HG03025 (cell line): ENCODE measurements around the gene POLE3.
"Not testable (repeated sequence)": the region's sequence is repeated elsewhere in the genome, so short reads cannot be mapped to it uniquely, and the experiment has no call there.

Source experiments
- ATAC-seq: cut with Tn5 transposase; IDR thresholded peaks from one replicate; pipeline ENCODE4 v1.9.1; 2021; ENCODE audit warnings: mild to moderate bottlenecking, moderate library complexity; ENCODE audit not compliant: unreplicated experiment, low FRiP score

Gene POLE3

DNA sequence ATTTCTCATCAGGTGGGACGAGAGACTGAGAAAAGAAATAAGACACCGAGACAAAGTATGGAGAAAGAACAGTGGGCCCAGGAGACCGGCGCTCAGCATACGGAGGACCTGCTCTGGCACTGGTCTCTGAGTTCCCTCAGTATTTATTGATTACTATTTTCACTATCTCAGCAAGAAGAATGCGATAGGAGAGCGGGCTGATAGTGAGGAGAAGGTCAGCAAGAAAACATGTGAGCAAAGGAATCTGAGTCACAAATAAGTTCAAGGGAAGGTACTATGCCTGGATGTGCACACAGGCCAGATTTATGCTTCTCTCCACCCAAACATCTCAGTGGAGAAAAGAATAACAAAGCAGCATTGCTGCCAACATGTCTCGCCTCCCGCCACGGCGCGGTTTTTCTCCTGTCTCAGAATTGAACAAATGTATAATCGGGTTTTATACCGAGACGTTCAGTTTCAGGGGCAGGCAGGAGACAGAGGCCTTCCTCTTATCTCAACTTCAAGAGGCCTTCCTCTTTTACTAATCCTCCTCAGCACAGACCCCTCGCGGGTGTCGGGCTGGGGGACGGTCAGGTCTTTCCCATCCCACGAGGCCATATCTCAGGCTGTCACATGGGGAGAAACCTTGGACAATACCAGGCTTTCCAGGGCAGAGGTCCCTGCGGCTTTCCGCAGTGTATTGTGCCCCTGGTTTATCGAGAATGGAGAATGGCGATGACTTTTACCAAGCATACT, 31.2 kb downstream of the POLE3 start:
- not testable (repeated sequence) for ATAC-seq

DNA sequence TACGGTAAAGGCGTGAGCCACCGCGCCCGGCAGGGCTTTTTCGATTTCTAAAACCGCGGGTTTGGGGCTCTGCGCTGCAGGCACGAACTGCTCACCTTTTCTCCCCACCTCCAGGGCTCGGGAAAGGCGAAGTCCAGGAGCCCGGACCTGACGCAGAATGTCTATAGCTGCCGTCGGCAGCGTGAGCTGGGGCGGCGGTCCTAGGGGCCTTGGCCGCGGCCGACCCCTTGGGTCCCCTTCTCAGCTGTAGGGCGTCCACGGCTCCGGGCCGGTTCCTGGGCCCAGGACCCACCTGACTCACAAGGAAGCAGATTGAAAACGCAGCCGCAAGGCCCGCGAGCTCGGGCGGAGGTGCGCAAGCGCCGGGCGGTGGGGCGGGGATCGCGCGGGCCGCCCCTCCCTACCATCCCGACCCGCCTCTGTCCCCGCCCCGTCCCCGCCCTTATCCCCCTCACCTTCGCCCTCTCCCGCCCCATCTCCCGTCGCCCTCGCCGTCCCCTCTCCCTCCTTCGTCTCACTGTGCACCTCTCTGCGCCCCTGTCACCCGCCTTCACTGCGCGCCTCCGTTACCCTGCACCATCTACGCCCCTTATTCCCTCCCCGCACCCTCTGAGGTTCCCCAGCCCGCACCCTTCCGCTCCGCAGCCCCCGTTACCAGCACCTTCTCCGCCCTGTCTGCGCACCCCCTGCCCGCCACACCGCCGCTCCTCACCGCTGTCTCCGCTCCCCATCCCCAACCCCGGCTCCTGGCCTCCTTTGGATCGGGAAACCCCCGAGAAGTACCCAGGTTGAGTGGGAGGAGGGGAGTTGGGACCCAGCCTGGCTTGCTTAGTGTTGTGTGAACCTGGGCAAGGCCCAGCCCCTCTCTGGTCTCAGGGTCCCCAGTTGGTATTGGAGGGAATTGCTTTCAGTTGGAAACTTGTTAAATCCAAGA, 33.6 kb downstream of the POLE3 start, which contains the start of gene HDHD3:
Gene HDHD3, minus strand, starts transcription at position 353 of the 934 bp plus-strand sequence. CDS start 2,632 bp downstream, outside the sequence.
- ATAC-seq: peak; percentile 60

DNA sequence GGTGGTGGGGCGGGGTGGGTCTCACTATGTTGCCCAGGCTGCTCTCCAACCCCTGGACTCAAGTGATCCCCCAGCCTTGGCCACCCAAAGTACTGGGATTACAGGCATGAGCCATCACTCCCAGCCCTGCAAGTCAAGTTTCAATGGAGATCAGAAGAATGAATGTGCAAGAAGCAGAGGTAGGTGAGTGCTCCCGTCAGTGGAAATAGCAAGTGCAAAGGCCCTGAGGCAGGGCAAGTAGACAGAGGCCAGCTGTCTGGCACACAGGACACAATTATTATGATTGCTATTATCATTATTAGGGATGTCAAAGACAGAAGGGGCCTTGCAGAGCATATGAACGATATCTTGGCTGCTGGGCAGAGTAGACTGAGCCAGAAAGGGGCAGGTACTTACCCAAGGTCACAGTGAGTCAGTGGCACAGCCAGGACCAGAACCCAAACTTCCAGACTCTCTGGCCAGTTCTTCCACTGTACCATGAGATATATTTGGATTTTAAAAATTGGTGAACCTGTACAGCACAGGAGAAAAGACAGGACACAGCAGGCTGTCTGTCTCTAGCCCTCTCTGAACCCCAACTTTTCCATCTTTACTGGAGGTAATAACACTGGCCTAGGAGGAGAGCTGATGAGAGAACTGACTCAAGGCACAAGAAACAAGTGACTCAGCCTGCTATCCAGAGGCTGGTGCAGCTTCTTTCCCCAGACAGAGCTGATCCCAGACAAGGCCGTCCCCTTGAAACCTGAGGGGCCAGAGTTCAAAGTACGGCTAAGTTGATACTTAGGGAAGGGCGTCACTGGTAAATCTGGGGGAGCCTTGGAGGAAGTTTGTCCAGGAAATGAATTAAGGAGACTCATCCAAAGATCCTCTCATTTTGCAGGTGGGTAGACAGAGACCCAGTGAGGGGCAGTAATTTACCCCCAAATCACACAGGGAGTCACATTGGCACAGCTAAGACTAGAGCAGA, 35.1 kb downstream of the POLE3 start:
- no peak for ATAC-seq

DNA sequence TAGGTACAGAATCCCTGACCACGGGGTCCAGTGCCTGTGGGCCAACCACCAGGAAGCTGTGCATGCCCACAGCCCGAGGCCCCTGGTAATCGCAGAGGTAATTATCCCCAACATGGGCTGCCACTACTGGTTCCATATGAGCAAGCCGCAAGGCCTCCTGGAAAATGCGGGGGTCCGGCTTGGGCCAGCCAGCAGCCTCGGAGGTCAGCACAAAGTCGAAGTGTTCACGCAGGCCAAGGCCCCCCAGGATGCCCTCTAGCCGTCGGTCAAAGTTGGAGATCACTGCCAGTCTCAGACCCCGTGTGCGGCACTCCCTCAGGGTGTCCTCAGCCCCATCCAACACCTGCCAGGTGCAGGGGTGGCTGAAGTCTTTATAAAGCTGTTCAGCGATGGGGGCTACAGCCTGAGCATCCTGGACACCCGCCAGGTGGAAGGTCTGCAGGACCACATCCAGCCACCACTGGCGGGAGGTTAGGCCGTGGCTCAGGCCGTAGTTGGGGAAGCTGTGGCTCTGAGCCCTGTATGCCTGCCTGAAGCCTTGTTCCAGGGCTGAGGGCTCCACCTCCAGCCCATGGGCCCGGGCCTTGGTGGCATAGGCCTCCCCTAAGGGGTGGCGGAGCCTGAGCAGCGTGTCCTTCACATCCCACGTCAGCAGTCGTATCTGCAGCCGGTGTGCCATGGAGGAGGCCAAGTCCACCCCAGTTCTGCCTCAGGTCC, 36.6 kb downstream of the POLE3 start:
- ATAC-seq: no peak

DNA sequence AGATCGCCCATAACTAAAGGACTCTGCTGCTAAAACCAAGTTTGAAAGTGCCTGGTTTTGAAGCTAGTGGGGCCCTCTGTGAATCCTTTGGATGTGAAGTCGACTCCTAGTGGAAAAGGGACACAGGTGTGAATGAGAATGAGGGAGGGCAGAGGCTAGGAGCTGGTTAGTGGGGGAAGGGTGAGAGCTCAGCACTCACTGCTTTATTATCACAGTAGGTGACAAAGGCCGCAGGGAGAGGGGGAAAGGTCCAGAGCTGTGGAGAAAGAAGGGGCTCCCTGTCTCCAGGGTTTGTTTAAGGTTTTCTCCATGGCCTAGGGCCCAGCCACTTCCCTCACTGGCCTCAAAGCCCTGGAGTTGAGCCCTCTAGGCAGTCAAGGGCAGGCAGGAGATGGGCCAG, 37.2 kb downstream of the POLE3 start:
- ATAC-seq: no peak

DNA sequence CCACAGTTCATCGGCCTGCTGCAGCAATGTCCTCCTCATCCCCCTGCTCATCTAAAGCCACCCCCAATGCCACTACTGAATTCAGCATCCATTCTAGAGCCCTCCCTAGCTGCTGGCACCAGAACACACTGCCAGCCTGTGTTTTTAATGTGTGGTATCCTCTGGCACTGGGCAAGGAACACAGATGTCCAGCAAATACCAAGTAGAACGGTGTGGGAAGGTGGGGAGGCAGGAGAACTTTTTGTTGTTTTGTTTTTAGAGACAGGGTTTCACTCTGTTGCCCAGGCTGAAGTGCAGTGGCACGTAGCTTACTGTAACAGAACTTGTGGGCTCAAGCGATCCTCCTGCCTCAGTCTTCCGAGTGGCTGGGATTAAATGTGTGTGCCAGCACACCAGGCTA, 38.4 kb downstream of the POLE3 start:
- no peak for ATAC-seq

DNA sequence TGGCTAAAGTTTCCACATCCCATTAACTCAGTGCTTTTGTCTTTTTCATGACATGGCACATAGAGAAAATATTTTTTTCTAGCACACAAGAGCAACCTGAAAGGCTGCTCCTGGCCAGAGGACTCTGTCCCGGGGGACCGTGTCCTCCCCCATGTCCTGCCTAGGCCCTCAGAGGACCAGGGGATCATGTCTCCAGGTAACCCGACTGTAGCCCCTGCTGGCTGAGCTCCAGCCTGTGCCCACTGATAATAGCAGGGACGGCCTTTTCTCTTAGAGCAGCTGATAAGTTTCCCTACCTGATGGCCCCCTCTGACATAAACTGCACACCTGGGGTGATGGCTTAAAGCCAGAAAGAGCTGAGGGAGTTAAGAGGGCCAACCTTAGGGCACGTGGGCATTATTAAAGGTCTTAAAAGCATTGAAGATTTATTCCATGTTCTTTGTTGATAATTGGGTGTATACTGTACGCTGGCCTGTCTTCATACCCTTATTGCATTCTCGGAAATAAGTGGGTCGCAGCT, 39.6 kb downstream of the POLE3 start:
- no peak for ATAC-seq

DNA sequence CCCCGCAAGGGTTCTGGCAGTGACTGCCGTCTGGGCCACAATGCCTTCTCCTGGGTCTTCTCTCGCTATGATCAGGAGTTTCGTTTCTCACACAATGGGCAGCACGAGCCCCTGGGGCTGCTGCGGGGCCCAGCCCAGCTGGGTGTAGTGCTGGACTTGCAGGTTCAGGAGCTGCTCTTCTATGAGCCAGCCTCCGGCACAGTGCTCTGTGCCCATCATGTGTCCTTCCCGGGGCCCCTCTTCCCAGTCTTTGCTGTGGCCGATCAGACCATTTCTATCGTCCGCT, 40.7 kb downstream of the POLE3 start:
- ATAC-seq: no peak

DNA sequence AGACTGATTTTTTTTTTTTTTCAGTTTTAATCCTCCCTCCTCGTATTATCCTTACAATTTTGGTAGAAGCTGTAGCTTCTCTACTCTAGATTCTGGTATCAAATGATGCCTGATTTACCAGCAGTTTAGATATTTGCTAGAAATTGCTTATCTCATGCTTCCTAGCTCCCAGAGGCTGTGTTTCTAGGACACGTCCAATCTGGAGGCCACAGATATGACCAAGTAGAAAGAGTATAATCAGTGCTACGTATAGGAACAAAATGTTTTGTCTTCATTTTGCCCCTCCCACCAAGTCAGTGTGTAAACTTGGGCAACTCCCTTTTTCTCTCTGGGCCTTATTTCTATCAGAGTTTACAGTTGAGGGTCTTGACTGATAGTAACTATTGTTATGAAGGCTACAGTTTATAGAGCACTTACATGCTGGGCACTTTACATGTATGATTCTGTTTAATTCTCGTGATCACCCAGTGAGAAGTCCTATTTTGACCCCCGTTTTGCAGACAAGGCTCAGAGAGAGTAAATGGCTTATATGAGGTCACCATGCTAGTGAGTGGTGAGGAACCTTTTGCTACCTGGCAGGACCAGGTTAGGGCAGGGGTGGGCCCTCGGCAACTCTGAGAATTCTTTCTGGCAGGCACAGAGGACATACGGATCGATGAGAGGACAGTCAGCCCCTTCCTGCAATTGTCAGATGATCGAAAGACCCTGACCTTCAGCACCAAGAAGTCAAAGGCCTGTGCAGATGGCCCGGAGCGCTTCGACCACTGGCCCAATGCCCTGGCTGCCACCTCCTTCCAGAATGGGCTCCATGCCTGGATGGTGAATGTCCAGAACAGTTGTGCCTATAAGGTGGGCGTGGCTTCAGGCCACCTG, 41.3 kb downstream of the POLE3 start:
- no peak for ATAC-seq

DNA sequence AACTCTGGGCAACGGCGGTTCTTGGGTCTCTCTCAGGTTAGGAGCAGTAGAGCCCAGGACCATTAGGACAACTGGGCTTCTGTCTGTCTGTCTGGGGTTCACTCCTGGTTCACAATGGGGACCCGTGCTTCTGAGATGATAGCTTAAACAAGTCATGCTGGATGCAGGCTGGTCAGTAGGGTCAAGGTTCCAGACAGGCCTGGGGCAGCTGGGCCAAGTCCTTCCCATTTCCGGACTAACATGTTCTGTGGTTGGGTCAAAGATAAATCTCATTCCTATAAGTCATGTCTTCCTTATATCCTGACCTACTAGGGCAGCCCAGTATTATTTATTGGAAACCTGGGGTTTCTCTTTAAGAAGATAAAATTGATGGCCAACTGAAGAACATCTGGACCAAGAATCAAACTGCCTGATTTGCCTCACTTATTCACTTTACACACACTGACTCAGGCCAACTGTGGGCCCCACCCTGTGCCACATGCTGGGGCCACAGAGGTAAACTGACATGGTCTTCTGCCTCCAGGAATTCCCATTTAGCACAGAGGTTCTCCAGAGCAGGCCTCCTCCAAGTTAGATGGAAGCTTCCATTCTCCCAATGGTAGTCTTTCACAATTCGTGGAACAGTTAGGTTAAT, 42.0 kb downstream of the POLE3 start:
- ATAC-seq: no peak

DNA sequence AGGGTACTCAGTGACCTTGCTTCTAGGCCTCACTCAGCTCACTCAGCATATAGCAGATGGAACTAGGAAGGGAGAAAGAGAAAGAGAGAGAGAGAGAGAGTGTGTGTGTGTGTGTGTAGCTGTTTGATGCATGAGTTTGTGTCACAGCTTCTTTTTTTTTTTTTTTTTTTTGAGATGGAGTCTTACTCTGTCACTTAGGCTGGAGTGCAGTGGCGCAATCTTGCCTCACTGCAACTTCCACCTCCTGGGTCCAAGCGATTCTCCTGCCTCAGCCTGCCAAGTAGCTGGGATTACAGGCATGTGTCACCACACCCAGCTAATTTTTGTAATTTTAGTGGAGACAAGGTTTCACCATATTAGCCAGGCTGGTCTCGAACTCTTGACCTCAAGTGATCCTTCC, 44.8 kb downstream of the POLE3 start:
- not testable (repeated sequence) for ATAC-seq

DNA sequence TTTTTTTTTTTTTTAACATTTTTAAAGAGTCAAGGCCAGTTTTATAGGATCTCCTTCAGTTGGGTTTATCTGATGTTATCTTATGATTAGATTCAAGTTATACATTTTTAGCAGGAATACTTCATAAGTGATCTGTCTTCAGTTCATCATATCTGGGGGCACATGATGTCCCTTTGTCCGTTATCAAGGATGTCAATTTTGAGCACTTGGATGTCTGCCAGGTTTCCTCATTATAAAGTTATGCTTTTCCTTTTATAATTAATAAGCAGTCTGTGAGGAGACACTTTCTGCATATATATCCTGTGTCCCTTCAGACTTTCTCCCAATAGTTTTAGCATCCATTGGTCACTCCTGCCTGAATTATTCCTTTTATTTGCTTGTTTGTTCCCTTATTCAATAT, 45.5 kb downstream of the POLE3 start:
- no peak for ATAC-seq

DNA sequence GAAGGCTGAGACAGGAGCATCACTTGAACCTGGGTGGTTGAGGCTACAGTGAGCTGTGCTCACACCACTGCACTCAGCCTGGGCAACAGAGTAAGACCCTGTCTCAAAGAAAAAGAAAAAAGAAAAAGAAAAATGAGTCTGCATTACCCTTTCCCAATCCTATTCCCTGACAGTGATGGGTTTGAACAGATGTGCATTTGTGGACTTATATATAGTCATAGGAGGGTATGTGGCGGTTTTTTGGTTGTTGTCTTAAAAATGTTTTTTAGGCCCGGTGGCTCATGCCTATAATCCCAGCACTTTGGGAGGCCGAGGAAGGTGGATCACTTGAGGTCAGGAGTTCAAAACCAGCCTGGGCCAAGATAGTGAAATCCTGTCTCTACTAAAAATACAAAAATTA, 47.1 kb downstream of the POLE3 start:
- ATAC-seq: no peak

DNA sequence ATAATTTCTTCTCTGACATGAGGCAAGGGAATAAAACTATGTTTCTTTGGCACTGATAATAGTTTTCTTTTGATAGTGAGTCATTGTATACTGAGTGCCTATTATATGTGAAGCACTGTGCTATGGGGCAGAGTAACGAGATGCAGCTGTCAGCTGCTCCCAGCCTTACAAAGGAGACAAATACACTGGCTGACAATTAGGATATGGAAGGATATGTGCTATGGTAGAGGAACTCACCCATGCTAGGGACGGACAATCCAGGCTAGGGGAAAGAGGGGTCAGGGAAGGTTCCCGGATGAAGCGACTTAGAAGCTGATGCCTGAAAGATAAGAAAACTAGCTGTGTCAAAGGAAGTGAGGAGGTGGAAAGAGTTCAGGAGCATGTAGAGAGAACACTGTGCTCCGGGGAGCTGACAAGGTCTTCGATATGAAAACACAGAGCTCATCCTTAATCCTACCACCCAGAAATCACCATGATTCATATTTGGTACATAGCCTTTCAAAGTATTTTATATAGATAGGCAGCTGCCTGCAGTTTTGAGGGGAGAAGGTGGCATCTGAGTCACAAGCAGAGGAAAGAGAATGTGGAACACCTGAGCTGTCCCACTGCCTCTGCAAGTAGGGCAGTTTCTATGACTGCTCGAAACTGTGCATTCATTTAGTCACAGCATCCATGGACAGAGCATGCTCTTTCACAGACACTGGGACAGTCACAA, 49.0 kb downstream of the POLE3 start:
- no peak for ATAC-seq

DNA sequence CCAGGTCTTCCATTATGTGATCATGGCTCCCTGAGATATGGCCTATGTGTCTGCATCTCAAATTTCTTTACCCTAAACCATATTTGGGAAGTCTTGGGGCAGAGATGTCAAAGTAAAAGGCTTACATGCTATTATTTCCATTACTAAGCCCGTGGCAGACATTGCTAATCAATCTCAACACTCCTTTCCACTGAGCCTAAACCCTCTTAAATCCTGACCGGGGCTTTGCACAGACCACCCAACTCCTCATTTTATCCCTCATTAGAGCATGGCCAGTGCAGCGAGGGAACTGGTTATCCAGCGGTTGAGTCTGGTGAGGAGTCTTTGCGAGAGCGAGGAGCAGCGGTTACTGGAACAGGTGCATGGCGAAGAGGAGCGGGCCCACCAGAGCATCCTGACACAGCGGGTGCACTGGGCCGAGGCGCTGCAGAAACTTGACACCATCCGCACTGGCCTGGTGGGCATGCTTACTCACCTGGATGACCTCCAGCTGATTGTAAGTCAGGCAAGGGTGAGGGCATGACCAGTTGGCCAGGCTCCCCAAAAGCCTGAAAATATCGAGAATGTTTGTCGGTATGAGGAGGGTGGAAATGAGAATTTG, 50.1 kb downstream of the POLE3 start:
- ATAC-seq: no peak

DNA sequence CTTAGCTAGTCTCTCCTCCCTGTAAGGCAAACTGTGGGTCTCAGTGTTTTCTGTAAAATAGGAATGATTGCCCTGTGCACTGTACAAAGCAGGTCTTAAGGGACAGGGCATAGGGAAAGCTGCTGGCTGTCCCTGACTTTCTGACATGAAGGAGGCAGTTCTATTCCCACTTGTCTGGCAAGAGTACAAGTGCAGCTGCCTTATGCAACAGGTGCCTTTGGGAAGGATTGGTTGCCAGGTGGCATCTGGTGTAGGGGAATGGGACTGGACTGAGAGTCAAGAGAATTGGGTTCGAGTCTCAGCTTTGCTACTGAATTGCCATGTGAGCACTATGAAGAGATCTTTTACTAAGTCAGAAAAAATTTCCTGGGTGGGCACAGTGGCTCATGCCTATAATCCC, 51.1 kb downstream of the POLE3 start:
- ATAC-seq: no peak
